ENCODE results near the gene DHCR7.
A peak's percentile ranks its signal among the peaks of the same experiment; 100 is the strongest.

The DHCR7 gene

GRCh38 chr11:71420455-71421241 is 27.5 kb downstream of the DHCR7 start:
- no peak for DNase-seq (ENCODE audit: low spot score)
- TF ChIP-seq, protein P1, sequence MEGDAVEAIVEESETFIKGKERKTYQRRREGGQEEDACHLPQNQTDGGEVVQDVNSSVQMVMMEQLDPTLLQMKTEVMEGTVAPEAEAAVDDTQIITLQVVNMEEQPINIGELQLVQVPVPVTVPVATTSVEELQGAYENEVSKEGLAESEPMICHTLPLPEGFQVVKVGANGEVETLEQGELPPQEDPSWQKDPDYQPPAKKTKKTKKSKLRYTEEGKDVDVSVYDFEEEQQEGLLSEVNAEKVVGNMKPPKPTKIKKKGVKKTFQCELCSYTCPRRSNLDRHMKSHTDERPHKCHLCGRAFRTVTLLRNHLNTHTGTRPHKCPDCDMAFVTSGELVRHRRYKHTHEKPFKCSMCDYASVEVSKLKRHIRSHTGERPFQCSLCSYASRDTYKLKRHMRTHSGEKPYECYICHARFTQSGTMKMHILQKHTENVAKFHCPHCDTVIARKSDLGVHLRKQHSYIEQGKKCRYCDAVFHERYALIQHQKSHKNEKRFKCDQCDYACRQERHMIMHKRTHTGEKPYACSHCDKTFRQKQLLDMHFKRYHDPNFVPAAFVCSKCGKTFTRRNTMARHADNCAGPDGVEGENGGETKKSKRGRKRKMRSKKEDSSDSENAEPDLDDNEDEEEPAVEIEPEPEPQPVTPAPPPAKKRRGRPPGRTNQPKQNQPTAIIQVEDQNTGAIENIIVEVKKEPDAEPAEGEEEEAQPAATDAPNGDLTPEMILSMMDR (IDR thresholded peaks at IDR 0.05; ENCODE audit: borderline replicate concordance, control extremely low read depth, extremely low read depth, insufficient read depth, missing control alignments), result peak; percentile 82
- in situ Hi-C loops (cut with MboI; ENCODE audit: low sequenced_read_pairs, unreplicated experiment), result loop anchor here (25.0 kb wide), 1 partner anchor 958 kb away; no protein-coding TSS in a partner anchor

GRCh38 chr11:71418643-71419042 is 29.6 kb downstream of the DHCR7 start:
- in situ Hi-C loops (cut with MboI; ENCODE audit: low sequenced_read_pairs, unreplicated experiment), result loop anchor here (25.0 kb wide), 1 partner anchor 956 kb away; no protein-coding TSS in a partner anchor
- DNase-seq (ENCODE audit: low spot score), result peak; percentile 64
- TF ChIP-seq, protein P1 (IDR thresholded peaks at IDR 0.05; ENCODE audit: borderline replicate concordance, control extremely low read depth, extremely low read depth, insufficient read depth, missing control alignments), result no peak

- in situ Hi-C loops (cut with MboI; ENCODE audit: low sequenced_read_pairs, unreplicated experiment), result loop anchor here (25.0 kb wide), 1 partner anchor 952 kb away; no protein-coding TSS in a partner anchor
- DNase-seq (ENCODE audit: low spot score), result no peak
- TF ChIP-seq, protein P1 (IDR thresholded peaks at IDR 0.05; ENCODE audit: borderline replicate concordance, control extremely low read depth, extremely low read depth, insufficient read depth, missing control alignments), result no peak
These were observed 33.5 kb downstream of the DHCR7 start for GRCh38 chr11:71414645-71415044.

DNA sequence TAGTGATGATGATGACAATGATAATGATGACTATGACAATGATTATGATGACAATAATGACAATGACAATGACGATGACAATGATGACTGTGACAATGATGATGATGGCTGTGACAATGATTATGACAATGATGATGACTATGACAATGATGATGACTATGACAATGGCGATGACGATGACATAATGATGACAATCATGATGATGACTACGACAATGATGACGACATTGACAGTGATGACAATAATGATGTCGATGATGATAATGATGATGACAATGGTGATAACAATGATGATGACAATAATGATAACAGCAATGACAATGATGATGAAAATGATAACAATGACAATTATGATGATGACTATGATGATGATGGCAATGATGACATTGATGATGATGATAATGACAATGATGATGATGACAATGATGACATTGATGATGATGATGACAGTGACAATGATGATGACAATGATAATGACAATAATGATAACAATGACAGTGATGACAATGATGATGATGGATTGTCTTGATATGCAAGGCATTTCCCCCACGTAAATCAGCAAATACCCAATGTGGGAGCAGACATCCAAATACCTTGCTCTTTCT is 37.7 kb downstream of the DHCR7 start:
- no peak for DNase-seq (ENCODE audit: low spot score)
- TF ChIP-seq, protein P1 (IDR thresholded peaks at IDR 0.05; ENCODE audit: borderline replicate concordance, control extremely low read depth, extremely low read depth, insufficient read depth, missing control alignments), result no peak
- in situ Hi-C loops (cut with MboI; ENCODE audit: low sequenced_read_pairs, unreplicated experiment), result loop anchor here (25.0 kb wide), 1 partner anchor 948 kb away; no protein-coding TSS in a partner anchor

DNA sequence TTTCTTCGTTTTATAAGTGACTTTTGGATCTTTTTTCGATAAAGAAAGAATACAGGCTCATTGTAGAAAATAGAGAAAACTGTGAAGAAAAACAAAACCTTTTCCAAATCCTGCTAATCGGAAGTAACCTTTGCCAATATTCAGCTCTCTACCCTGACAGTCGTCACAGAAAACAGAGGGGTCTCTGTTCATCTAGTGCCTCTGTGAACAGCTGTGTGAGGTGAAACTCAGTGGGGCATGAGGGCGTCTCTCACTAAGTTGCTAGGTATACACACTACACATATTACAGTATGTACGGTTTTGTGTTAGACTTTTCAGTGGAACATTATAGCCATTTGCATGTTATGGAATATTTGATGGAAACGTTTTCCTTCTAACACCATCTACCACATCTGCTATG is 39.4 kb downstream of the DHCR7 start:
- DNase-seq (ENCODE audit: low spot score), result no peak
- TF ChIP-seq, protein P1 (IDR thresholded peaks at IDR 0.05; ENCODE audit: borderline replicate concordance, control extremely low read depth, extremely low read depth, insufficient read depth, missing control alignments), result no peak
- in situ Hi-C loops (cut with MboI; ENCODE audit: low sequenced_read_pairs, unreplicated experiment), result loop anchor here (25.0 kb wide), 1 partner anchor 947 kb away; no protein-coding TSS in a partner anchor

- in situ Hi-C loops (cut with MboI; ENCODE audit: low sequenced_read_pairs, unreplicated experiment), result loop anchor here (25.0 kb wide), 1 partner anchor 945 kb away; no protein-coding TSS in a partner anchor
- DNase-seq (ENCODE audit: low spot score), result no peak
- TF ChIP-seq, protein P1 (IDR thresholded peaks at IDR 0.05; ENCODE audit: borderline replicate concordance, control extremely low read depth, extremely low read depth, insufficient read depth, missing control alignments), result no peak
These were observed 40.8 kb downstream of the DHCR7 start for GRCh38 chr11:71407356-71407755.
